Activated CD8-positive, alpha-beta memory T cell treated with anti-CD3 and anti-CD28 coated beads, Interleukin-2, amount 50 U/mL, for 48 hours (primary cell): ENCODE data around the gene LRRN2.

Experiments used
- DNase-seq: peaks from one replicate; pipeline ENCODE4 v3.0.0-alpha.2; 2020

The LRRN2 gene

DNA sequence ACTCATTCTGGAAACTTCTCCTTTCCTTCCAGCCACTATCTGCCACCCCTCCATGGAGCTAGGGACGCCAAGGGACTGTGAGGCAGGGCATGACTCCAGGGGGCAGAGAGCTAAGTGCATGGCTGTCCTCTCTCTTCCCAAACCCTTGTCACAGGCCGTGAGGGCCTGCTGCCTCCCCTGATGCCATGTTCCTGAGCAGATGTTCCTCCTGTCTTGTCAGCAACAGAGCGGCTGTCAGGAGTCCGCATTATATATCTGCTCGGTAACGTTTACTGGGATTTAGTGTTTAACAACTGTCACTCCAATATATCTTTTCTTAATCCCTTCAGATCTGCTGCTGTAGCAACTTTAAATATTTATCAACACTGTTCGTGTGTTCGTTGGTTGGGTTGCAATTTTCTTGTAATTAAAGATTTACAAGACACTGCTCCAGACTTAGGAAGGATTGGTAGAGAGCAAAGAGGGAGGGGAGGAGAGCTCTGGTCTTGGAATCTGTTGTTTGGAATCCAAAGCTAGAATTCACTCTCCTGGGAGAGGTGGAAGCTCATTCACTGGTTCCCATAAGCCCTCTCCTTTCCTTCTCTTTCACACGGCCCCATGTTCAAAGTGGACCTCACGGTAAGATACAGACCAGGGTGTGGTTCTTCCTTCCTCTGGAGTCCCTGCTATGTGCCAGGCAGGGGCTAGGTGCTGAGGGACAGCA, 93.1 kb downstream of the LRRN2 start:
- DNase-seq: no peak

DNA sequence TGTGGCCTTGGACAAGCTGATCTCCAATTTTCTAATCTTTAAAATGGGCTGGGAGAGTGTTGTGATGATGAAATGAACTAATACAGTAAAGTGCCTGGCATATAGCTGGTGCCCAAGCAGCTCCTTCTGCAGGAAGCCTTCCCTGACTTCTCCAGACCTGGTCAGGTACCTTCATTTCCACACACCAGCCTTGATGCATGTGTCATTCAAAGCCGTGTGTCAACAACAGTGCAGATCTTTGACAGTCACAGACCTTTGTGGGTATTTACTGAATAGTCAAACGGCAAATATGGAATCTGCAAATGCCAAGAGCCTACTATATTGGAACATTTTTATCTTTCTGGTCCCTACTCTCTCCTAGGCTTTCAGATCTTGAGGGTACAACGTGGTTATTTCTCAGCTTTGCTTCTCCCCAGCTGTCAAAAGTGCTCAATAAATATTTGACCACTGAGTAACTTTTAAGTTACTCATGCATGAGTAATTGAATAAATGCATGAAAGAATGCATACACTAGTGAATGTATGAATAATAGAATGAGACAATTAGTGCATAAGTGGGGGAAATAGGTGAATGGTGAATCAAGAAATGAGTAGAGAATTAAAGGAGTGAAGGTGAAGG, 94.0 kb downstream of the LRRN2 start:
- no peak for DNase-seq

DNA sequence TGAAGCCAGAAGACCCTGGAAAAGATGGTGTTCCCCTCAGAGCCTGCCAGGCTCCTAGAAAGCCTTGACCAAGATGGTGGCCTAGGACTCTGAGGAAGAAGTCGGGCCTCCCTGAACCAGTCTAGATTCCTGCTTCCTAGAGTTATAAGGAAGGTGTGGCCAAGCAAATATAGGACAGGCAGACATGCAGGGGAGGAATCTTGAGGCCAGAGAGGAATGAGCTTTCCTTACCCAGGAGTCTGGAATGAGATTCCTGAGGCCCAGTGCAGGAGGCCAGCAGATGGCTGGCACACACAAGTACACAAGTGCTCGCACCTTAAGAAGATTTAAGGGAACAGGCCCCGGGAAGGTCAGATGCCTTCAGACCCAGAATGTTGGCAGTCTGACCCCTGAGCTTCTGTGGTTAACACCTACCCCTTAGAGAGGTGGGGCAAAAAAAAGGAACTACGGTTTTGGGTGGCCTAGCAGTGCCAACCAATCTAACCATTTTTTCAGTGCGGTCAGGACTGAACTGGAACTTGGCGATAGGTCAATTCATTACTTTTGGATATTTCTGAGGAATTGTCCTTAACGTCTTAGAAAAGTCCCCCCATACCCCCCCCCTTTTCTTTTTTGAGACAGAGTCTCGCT, 96.0 kb downstream of the LRRN2 start:
- DNase-seq: no peak

DNA sequence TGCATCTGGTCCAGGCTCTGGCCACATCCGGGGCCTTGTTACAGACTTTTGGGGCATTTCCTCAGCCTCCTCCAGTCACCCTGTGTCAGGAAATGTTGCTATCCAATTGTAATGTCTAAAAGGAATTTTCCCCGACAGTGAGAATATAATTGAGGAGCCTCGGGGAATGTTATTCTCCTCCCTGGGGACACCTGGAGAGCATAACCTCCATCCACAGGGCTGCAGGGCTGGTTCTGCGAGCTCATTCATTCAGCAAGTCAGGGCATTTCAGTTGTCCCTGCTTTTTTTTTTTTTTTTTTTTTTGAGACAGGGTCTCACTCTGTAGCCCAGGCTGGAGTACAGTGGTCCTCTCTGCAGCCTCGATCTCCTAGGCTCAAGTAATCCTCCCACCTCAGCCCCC, 96.7 kb downstream of the LRRN2 start:
- DNase-seq: no peak

DNA sequence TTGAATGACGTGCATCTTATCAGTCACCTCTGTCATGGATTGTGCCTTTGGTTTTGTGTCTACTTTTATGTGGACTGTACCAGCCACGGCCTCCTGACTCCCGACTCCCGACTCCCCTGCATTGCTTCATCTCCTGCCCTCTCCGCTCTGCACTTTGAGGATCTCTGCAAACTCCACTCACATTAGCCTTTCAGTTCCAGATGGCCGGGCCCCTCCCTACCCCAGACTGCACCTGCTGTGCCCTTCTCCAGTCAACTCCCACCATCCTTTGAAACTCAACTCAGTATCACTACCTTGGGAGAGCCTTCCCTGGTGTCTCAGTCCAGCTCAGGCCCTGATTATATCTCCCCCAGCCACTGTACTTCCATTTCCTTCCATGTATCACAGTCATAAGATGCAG, 97.9 kb downstream of the LRRN2 start:
- DNase-seq: no peak

DNA sequence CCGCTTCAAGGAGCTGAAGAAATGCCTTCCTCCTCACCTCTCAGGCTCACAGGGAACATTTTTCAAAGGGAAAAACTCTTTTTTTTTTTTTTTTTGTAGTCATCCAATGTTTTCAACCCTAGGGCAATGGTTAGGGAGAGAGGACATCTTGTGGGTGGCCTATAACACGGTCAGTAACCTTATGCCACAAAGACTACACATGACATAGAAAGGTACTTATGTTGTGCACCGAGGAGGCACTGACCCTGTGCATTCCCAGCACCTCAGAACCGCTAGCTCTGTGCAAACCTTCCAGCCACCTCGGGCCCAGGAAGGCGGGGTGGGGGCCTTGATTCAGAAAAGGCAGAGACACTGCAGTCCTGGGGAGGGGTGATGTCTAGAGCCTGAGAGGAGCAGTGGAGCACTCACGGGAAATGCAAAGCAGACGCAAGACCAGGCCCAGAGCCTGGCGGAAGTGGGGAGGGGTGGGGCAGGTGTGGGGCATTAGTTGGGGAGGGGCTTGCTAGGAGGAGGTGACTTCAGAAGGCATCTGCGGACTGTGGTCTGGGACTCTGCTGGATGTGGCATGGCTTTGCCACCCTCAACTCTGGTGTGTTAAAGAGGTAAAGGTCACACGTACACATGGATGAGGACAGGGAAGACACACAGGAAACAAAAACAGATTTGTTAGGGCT, 100.7 kb downstream of the LRRN2 start:
- no peak for DNase-seq

DNA sequence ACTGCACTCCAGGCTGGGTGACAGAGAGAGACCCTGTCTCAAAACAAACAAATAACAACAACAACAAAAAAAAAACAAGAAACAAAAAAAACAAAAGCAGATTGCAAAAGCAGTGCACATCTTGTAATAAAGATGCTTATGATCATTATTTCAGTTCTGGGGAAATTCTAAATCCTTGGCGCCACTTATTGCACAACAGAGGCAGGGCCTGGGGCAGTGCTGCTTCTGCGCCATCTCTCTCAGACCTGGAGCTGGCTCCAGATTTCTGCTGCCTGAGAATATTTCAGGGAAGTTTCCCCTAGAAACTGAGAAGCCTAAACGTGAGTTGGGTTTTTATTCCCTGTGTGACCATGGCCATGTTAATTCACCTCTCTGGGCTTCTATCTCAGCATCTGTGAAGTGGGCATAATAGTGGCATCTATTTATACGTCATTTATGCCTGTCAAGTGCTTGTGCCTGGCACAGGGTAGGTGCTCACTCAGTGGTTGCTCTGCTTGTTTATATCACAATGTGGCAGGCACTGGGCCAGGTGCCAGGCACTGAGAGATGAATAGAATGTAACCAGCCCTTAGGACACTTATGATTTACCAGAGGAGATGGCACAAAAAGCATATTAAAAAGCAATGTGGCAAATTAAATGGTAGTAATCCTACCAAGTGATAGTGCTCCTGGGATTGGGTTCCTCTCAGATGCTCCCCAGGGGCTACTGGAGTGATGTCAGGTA, 101.5 kb downstream of the LRRN2 start:
- no peak for DNase-seq

DNA sequence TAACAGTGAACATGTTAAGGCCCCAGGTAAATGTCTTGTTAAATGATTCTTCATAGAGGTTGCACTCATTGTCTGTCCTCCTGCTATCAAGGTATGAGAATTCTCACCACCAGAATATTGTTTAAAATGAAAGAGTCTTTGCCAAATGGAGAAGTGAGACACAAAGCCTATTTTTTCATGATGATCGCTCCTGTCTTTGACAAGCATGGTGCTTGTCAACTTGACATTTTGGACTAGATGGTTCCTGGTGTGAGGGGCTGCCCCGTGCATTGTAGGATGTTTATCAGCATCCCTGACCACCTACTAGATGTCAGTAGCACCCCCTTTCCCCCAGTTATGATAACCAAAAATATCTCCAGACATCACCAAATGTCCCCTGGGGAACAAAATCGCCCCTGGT, 103.8 kb downstream of the LRRN2 start:
- DNase-seq: no peak

DNA sequence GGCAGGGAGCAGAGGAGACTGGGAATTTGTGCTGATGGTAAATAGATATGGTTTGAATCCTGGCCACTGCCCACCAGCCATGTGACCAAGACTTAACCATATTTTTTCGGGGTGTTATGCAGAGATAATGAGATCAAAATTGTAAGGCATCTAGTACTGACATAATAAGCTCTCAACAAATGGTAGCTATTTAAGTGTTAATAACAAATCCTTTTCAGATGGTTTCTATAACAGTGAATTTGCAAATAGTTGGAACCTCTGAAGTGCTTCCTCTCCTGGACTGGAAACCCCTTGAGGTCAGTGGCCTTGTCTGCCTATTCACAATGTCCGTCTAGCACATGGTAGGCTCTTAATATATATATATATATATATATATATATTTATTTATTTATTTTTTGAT, 104.7 kb downstream of the LRRN2 start:
- DNase-seq: no peak

DNA sequence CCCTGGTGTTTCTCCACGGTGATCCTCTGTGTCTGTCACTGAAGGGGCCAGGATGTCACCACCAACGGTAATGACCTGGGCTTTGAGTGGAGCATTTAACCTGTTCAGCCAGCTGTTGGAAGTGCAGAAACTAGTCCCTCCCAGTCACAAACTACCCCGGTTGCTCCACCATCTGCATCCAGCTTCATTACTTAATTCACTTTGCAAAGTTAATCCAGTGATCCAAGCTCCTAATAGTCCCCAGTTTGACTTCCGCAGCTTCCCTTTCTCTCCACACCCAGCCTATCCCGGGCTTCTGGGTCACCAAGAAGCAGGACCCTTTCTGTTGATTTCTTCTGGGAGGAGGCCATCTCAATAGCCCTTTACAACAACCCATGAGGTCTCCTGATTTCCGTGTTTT, 105.9 kb downstream of the LRRN2 start:
- no peak for DNase-seq

DNA sequence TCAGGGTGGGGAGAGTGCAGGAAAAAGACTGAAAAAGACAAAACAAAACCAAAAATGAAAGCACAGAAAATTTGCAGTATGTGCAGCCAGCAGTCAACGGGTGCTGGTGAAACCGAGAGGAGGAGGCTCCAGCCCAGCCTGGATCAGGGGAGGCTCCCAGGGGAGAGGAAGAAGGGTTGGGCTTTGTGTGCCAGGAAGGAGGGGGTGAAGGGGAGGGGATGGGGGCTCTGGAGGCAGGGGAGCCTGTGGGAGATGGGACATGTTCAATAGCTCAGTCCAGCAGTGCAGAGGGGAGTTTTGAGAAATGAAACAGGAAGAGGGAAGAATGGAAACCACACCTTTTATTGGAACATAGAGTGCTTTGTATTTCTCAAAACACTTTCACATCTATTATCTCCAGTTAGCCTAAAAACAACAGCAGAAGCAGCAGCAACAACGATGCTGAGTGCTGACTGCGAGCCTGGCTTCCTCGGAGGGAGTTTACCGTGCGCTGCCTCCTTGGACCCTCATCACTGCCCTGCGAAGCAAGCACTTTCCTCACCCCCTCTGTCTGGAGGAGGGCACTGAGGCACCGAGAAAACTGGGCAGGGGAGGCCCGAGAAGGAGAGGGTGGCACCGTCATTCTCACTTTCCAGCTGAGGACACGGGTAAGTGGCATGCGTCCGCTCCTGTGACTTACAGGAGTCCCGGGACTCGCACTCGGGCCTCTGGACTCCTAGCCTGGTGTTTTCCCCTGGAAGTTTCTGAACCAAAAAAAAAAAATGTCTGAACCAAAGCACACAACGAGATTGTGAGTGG, 106.5 kb downstream of the LRRN2 start:
- no peak for DNase-seq

DNA sequence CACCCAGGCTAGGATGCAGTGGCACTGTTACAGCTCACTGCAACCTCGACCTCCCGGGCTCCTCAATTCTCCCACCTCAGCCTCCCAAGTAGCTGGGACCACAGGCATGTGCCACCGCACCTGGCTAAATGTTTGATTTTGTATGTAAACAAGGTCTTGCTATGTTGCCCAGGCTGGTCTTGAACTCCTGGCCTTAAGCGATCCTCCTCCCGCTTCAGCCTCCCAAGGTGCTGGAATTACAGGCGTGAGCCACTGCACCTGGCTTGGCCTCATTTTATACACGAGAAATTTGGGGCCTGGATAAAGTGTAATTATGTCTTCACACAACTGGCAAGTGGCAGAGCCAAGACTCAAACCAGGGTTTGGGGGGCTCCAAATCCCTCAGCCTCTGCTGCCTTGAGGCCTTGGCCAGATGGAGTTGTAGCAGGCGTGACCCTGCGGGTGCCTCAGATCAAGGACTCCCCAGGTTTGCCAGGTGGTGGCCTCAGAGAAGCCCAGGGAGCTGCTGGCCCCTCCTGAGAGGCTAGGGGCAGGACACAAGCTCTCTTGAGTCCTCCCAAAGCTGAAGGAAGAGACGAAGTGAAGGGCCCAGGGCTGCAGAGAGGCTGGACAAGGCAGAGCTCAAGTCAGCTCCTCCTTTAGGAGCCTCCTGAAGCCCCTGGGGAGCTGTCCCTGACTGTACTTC, 107.6 kb downstream of the LRRN2 start:
- DNase-seq: no peak

DNA sequence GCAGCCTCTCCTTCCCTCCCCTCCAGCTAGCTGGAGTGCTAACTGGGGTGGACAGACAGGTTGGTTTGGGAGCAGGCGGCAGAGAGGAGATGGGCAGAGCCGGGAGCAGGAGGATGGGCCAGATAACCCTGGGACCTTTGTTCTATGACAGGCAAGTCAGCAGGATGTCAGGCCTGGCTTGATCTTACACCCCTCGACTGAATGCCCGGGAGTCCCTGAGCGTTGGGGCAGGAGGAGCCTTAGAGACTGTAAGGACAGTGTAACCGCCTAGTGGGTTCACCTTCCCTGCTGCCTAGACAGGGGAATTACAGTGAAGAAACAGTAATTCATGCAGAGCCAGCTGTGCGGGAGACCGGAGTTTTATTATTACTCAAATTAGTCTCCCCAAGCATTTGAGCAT, 109.1 kb downstream of the LRRN2 start:
- no peak for DNase-seq

DNA sequence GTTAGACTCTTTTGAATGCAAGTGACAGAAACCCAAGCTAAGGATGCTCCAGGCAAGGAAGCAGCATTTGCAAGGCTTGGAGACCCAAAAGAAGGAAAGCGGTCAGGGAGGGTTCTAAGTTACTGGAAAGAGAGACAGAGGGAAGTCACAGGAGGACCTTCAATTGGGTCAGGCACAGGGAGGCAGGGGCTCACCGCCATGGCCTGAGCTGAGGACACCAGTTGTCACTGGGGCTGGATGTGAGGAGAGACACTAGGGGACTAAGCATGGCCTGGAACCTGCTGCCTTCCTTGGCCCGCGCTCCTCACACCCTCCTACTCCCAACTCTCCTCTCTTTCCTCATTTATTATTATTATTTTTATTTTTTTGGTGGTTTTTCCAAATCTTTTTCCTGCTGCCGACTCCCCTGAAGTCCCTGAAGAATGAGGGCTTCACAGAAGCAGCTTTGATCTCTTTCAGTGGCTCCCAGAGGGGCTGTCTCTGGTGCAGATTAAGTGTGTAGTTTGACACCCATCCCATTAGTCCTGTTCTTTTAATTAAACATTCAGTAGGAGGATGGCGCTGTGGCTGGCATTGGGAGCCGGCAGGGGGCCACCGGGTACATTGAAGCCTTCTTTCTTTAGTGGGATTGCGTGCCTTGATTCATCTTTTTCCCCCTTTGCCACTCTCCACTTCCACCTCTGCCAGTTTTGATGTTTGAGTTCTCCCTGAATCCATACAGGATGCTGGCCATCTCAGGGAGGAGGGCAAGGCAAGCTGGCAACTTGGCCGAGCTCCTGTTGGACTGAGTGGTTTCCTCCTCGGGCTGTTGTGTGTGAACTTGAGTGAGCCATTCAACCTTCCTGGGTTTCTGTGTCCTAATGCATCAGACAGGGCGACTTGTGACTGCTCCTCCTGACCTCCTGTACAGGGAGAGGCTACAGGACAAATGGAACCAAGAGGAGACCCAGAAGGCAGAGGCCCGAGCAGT, 110.0 kb downstream of the LRRN2 start:
- no peak for DNase-seq

DNA sequence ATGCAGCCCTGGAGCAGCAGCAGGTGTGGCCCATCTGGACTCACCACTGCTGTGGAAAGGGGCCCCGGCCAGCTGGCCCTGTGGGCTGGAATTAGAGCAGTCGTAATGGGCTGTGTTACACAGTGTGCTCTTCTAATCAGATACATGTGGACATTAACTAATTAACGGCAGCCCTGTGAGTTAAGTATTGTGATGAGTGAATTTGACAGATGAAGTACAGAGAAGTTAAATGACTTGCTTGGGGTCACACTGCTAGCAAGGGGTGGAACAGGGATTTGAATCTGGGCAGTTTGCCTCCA, 110.7 kb downstream of the LRRN2 start:
- DNase-seq: no peak

DNA sequence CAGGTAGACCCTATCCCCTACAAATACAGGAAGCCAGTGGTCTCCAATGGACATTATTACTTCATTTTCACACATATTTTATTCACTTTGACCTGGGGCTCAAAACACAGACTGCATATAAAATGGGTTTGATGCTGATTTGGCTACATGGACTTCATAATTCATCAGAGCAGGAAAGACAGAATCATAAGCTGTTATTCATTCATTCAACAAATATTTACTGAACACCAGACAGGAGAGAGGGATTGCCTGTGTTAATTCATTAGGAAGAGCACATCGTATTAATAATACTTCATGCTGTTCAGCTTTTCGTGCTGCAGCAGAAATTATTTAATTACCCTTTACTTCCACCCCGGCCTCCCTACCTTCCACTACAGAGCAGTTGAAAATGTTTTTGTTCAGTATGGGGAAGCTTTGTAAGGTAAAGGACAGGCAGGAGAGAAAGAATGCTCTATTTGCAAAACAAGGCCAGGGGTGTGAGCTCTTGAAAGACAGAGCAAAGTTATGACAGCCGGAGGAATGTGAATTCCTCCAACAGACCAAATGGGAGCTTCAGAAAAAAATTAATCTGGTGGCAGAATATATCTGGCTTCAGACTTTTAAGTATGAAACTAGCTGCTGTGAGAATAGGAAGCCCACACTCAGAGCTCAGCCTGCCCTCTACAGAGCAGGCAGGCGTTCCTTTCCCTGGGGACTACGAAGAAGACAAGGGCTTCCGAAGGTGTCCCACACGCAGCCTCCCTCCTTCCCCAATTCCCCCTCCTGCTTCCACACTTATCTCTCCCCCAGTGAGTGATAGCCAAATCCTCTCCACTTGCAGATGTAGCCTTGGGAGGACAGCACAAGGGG, 111.3 kb downstream of the LRRN2 start:
- DNase-seq: no peak

DNA sequence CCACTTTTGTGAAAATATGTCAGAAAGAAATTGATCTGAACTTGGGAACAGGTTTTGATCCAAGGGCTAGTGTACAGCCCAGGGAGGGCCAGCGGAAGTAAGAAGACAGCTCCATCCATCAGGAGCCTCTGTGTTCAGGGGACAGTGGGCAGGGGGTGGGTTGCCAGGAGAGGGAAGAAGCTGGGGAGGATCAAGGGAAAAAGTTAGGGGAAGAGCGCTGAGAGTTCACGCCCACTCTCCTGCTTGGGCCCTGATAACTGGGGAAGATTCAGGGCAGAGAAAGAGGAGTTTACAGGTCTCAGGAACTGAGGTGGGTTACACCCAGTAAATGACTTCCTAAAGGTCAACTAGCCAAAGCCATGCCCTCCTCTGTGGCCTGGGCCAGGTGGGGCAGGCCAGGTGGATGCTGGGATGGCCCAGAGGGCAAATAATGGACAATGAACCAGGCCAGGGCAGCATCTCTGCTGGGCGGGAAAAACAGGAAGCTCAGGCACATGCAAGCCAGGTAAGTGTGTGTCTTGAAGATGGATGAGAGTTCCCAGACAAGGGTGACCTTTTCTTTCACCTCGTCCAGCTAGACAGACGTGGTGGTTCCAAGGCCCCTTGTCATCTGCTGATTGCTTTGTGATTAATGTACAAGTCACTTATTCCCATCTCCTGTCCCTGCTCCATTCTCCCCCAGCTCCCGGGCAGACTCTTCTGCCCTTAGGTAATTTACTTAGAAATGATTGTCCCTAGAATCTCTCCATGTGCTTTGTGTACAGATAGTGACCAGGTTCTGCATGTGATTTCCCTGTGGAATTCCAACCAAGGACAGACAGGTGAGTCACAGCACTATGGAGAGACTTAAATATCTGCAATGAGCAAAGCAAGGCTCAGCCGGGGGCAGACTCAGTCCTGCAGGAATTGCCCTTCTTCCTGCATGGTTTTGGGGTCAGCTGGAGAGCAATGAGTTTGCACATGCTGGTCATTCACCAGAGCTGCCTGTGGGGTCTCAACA, 112.3 kb downstream of the LRRN2 start:
- no peak for DNase-seq

DNA sequence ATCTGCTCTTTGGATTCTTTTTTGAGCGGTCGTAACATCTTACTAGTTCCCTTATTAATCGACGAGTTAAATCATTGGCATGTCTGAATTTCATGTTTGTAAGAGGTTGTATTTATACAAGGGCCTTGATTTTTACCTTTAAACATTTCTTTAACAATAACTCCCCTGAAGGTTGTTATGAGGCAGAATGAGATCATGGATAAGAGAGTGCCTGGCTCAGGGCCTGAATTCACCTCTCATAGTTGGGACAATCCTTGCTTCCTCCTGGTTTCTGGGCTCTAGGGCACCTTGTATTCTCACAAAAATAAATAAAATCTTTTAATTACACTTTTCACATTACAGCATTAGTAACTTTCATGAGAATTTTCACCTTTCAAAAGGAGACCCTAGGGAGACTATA, 113.9 kb downstream of the LRRN2 start:
- DNase-seq: no peak

DNA sequence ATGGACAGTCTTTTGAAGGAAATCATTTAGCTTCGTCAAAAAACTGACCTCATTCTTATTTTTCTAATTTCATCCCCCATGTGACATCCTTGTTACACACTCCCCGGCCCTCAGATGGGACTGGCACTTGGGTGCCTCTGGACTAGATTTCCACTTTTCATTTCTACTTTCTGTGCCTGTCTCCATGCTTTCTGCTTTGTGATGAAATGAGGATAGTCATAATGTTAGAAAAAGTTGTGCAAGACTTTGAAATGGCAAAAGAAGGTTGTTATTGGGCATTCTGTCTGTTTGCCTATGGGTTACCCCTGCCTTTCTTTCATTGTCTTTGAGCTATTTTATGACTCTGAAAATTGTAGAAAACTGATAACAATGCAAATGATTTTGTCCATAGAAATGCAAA, 114.4 kb downstream of the LRRN2 start:
- DNase-seq: no peak
